Smooth muscle cell (in vitro differentiated cells): ENCODE results near the gene STARD7. TPM values are rescaled to one million over a fixed set of nuclear protein-coding genes. Genes with fewer than 3 reads are reported as not detected.

ENCODE experiments used
- DNase-seq: peaks from one replicate; lab custom pipeline; 2025; ENCODE audit not compliant: unreplicated experiment; lab: John Stamatoyannopoulos, UW
- H2AFZ ChIP-seq: fragments of 200-600 bp; sonication (generic); 2 replicates; pipeline ENCODE4 v1.6.0; 2016; ENCODE audit warnings: antibody characterized with exemption, low read depth, mild to moderate bottlenecking
- H3F3A ChIP-seq: fragments of 200-600 bp; sonication (generic); 2 replicates; pipeline ENCODE4 v1.6.0; 2017; ENCODE audit warnings: antibody characterized with exemption, low read depth
- H3K27ac ChIP-seq: fragments of 200-600 bp; sonication (generic); 2 replicates; pipeline ENCODE4 v1.5.1; 2016; ENCODE audit warnings: low read depth, mild to moderate bottlenecking
- H3K27me3 ChIP-seq: fragments of 200-600 bp; sonication (generic); 2 replicates; pipeline ENCODE4 v1.6.1; 2016; ENCODE audit warnings: low read depth, mild to moderate bottlenecking
- H3K36me3 ChIP-seq: fragments of 200-600 bp; sonication (generic); 2 replicates; pipeline ENCODE4 v1.5.1; 2016; ENCODE audit warnings: low read depth
- H3K4me1 ChIP-seq: fragments of 200-600 bp; sonication (generic); 2 replicates; pipeline ENCODE4 v1.5.1; 2016; ENCODE audit warnings: low read depth
- H3K4me2 ChIP-seq: fragments of 200-600 bp; sonication (generic); 2 replicates; pipeline ENCODE4 v1.6.0; 2016; ENCODE audit warnings: mild to moderate bottlenecking
- H3K4me3 ChIP-seq: fragments of 200-600 bp; sonication (generic); 2 replicates; pipeline ENCODE4 v1.5.1; 2016; ENCODE audit warnings: mild to moderate bottlenecking
- H3K79me2 ChIP-seq: fragments of 200-600 bp; sonication (generic); 2 replicates; pipeline ENCODE4 v1.6.0; 2016; ENCODE audit warnings: low read depth, mild to moderate bottlenecking
- H3K9ac ChIP-seq: fragments of 200-600 bp; sonication (generic); 2 replicates; pipeline ENCODE4 v1.6.0; 2016; ENCODE audit warnings: low read depth
- H3K9me3 ChIP-seq: fragments of 200-600 bp; sonication (generic); replicated peaks from 2 replicates; pipeline ENCODE4 v1.5.1; 2016; ENCODE audit warnings: low read depth
- H4K20me1 ChIP-seq: fragments of 200-600 bp; sonication (generic); 2 replicates; pipeline ENCODE4 v1.6.0; 2016; ENCODE audit warnings: low read depth
- CTCF ChIP-seq: fragments of 200-600 bp; sonication (generic); IDR thresholded peaks from 2 replicates; pipeline ENCODE4 v1.5.1; 2017; ENCODE audit warnings: borderline replicate concordance, mild to moderate bottlenecking, antibody characterized with exemption; ENCODE audit not compliant: insufficient read depth, poor library complexity, severe bottlenecking
- WGBS: methylation state at CpG from one replicate; pipeline ENCODE4 v1.1.7; 2016; ENCODE audit warnings: low lambda C conversion rate; 5-methylcytosine and 5-hydroxymethylcytosine counted together
- polyA plus RNA-seq: library from polyadenylated mRNA; unstranded; fragments of >200 nt; fragmentation: Nextera tagmentation; extraction: Ambion mirVana; gene quantifications from 2 replicates; pipeline ENCODE4 v1.2.1, GENCODE V29; 2016
- total RNA-seq: library from RNA; depleted of rRNA; stranded (reverse); fragments of >200 nt; gene quantifications from 2 replicates; pipeline ENCODE4 v1.2.3, GENCODE V29; 2014

Gene STARD7
- total and polyA plus RNA-seq, 2 experiments from 2014 or later = 62.3 to 64.4 TPM

- peak overlapping the region; percentile 65 for H3K27ac ChIP-seq
- H3K9ac ChIP-seq = peak overlapping the region; percentile 76
- no peak for TF ChIP-seq CTCF
- 25% methylated on average over 11 of the region's 11 CpGs for WGBS
- DNase-seq = no peak
- no peaks in the 10 kb centered on the region for H3K9me3 ChIP-seq
- peaks cover 26% of the 10 kb centered on the region for H3K4me1 ChIP-seq
- H3K4me2 ChIP-seq = peak overlapping the region; percentile 92
- H2AFZ ChIP-seq = no peak overlapping the region
- no peaks in the 10 kb centered on the region for H3K27me3 ChIP-seq
- H3K79me2 ChIP-seq = peaks cover 71% of the 10 kb centered on the region
- peaks cover 55% of the 10 kb centered on the region for H4K20me1 ChIP-seq
- H3K36me3 ChIP-seq = no peaks in the 10 kb centered on the region
- H3F3A ChIP-seq = no peaks in the 10 kb centered on the region
- H3K4me3 ChIP-seq = peak overlapping the region; percentile 77
Observed at GRCh38 chr2:96207073-96207773, 1.4 kb downstream of the STARD7 start.

DNA sequence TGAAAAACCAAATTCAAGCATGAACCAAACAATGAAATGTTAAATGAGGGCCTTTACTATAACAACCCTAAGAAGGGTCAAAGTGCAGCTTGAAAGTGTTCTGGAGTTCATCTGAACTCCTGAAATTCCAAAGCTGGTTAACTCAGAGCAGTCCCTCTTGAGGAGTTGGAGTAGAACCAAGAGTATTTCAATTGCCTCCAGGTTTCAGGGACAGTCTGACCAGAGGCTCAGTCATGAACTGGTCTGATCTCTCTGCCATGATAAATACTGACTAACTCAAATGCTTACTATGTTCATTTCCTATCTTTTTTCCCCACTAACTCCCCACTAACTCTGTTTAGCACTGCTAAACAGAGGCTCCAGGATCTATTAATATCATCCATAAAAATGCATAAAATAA, 2.7 kb downstream of the STARD7 start:
- H3F3A ChIP-seq = no peaks in the 10 kb centered on the region
- no peak overlapping the region for H3K9ac ChIP-seq
- no peak overlapping the region for H2AFZ ChIP-seq
- DNase-seq = no peak
- H3K36me3 ChIP-seq = no peaks in the 10 kb centered on the region
- H3K4me1 ChIP-seq = peaks cover 26% of the 10 kb centered on the region
- peaks cover 84% of the 10 kb centered on the region for H3K79me2 ChIP-seq
- no peak for TF ChIP-seq CTCF
- H3K27ac ChIP-seq = peak overlapping the region; percentile 28
- peak overlapping the region; percentile 49 for H3K4me2 ChIP-seq
- no peaks in the 10 kb centered on the region for H3K9me3 ChIP-seq
- peak overlapping the region; percentile 18 for H3K4me3 ChIP-seq
- H3K27me3 ChIP-seq = no peaks in the 10 kb centered on the region
- peaks cover 69% of the 10 kb centered on the region for H4K20me1 ChIP-seq

DNA sequence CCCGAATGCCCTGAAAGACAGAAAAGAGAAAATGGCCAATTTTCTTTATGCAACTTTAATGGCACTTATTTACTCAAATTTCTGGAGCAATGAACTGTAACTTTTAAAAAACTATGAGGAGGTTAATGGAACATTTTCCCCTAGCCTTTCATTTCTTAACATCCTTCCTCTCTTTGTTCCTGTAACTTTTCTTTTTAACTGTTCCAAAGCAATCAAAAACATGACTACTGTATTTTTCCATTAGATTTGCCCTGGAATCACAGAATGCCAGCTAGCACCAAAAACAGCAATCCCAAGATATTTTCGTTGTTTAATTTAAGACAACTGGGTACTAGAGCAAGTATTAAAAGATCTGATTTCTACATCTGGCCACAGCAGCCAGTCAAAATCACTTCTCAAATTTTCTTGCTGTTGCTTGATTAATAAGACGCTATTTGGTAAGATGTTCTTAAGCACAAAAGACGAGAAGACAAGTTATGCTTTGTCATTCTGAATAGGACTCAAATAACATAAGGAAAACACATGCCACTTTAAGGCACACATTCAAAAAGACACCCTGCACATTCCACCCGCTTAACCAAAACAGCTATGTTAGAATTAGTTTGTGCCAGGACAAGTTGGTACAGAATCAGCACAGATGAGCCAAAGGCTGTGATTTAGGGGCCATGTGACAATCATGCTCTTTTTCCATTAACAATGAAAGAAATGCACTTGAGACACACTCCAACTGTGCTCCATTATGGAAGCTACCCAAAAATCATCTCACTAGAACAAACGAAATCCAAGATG, 3.6 kb downstream of the STARD7 start:
- WGBS = 89% methylated on average over 6 of the region's 6 CpGs
- no peak for DNase-seq
- peaks cover 91% of the 10 kb centered on the region for H3K79me2 ChIP-seq
- no peaks in the 10 kb centered on the region for H3K9me3 ChIP-seq
- H3F3A ChIP-seq = no peaks in the 10 kb centered on the region
- H3K4me2 ChIP-seq = peak overlapping the region; percentile 49
- peak overlapping the region; percentile 28 for H3K27ac ChIP-seq
- peak overlapping the region; percentile 18 for H3K4me3 ChIP-seq
- H3K4me1 ChIP-seq = peaks cover 26% of the 10 kb centered on the region
- no peak for TF ChIP-seq CTCF
- H4K20me1 ChIP-seq = peaks cover 77% of the 10 kb centered on the region
- H2AFZ ChIP-seq = no peak overlapping the region
- no peaks in the 10 kb centered on the region for H3K27me3 ChIP-seq
- H3K9ac ChIP-seq = no peak overlapping the region
- no peaks in the 10 kb centered on the region for H3K36me3 ChIP-seq
